ENCODE data around the gene PRKCZ.

The PRKCZ gene

GRCh38 chr1:2168090-2168489 lies 117.9 kb downstream of the PRKCZ start:
- H3K36me3 ChIP-seq (ENCODE audit: insufficient read depth, insufficient read length, low read length) = peaks cover 14% of the 10 kb centered on the region
- H3K9me3 ChIP-seq (ENCODE audit: insufficient read depth, low read length) = peaks cover 11% of the 10 kb centered on the region; the same call in 1 of the 2 replicates
- no peaks in the 10 kb centered on the region for H3K27me3 ChIP-seq (ENCODE audit: insufficient read depth, insufficient read length)
- H3K4me1 ChIP-seq (ENCODE audit: insufficient read depth, insufficient read length) = peaks cover 8% of the 10 kb centered on the region
- DNase-seq (ENCODE audit: low read depth, low spot score) = no peak
- H3K9ac ChIP-seq (ENCODE audit: insufficient read length, low read depth) = no peak overlapping the region
- TF ChIP-seq ZNF274 (IDR thresholded peaks at IDR 0.05; ENCODE audit: low read depth, low read length) = no peak
- TF ChIP-seq YY1 (IDR thresholded peaks at IDR 0.05; ENCODE audit: insufficient read depth, insufficient read length) = no peak
- no peak for TF ChIP-seq SUZ12 (IDR thresholded peaks at IDR 0.05; ENCODE audit: extremely low read depth, insufficient read depth, insufficient read length)
- no peak overlapping the region for H3K4me3 ChIP-seq (ENCODE audit: insufficient read length, low read depth)

- Histone ChIP-seq H3K9me3 (ENCODE audit: insufficient read depth, low read length) (peaks cover 8% of the 10 kb centered on the region; the same call in 1 of the 2 replicates), H3K9ac (ENCODE audit: insufficient read length, low read depth) (no peak overlapping the region), H3K4me1 (ENCODE audit: insufficient read depth, insufficient read length) (peaks cover 8% of the 10 kb centered on the region), H3K4me3 (ENCODE audit: insufficient read length, low read depth) (no peak overlapping the region), H3K36me3 (ENCODE audit: insufficient read depth, insufficient read length, low read length) (peaks cover 15% of the 10 kb centered on the region), H3K27me3 (ENCODE audit: insufficient read depth, insufficient read length) (no peaks in the 10 kb centered on the region)
- TF ChIP-seq SUZ12 (IDR thresholded peaks at IDR 0.05; ENCODE audit: extremely low read depth, insufficient read depth, insufficient read length) = no peak
- TF ChIP-seq YY1 (IDR thresholded peaks at IDR 0.05; ENCODE audit: insufficient read depth, insufficient read length) = no peak
- TF ChIP-seq ZNF274 (IDR thresholded peaks at IDR 0.05; ENCODE audit: low read depth, low read length) = no peak
- no peak for DNase-seq (ENCODE audit: low read depth, low spot score)
Measured at GRCh38 chr1:2168535-2168934, 118.3 kb downstream of the PRKCZ start.

GRCh38 chr1:2169200-2169836 lies 119.1 kb downstream of the PRKCZ start:
- no peak overlapping the region for H3K4me3 ChIP-seq (ENCODE audit: insufficient read length, low read depth)
- H3K4me1 ChIP-seq (ENCODE audit: insufficient read depth, insufficient read length) = peaks cover 8% of the 10 kb centered on the region
- TF ChIP-seq ZNF274 (IDR thresholded peaks at IDR 0.05; ENCODE audit: low read depth, low read length) (no peak), YY1 (IDR thresholded peaks at IDR 0.05; ENCODE audit: insufficient read depth, insufficient read length) (no peak), SUZ12 (IDR thresholded peaks at IDR 0.05; ENCODE audit: extremely low read depth, insufficient read depth, insufficient read length) (no peak)
- H3K9ac ChIP-seq (ENCODE audit: insufficient read length, low read depth) = no peak overlapping the region
- no peak for DNase-seq (ENCODE audit: low read depth, low spot score)
- 0 out of 2 replicates have a peak, but pooled peaks cover under 1% of the 10 kb centered on the region for H3K9me3 ChIP-seq (ENCODE audit: insufficient read depth, low read length)
- no peaks in the 10 kb centered on the region for H3K27me3 ChIP-seq (ENCODE audit: insufficient read depth, insufficient read length)
- peaks cover 18% of the 10 kb centered on the region for H3K36me3 ChIP-seq (ENCODE audit: insufficient read depth, insufficient read length, low read length)

GRCh38 chr1:2170211-2170610 lies 120.0 kb downstream of the PRKCZ start:
- H3K4me3 ChIP-seq (ENCODE audit: insufficient read length, low read depth) = no peak overlapping the region
- H3K36me3 ChIP-seq (ENCODE audit: insufficient read depth, insufficient read length, low read length) = peaks cover 24% of the 10 kb centered on the region
- no peak for DNase-seq (ENCODE audit: low read depth, low spot score)
- no peak overlapping the region for H3K9ac ChIP-seq (ENCODE audit: insufficient read length, low read depth)
- no peaks in the 10 kb centered on the region for H3K9me3 ChIP-seq (ENCODE audit: insufficient read depth, low read length)
- no peaks in the 10 kb centered on the region for H3K27me3 ChIP-seq (ENCODE audit: insufficient read depth, insufficient read length)
- TF ChIP-seq YY1 (IDR thresholded peaks at IDR 0.05; ENCODE audit: insufficient read depth, insufficient read length) (no peak), SUZ12 (IDR thresholded peaks at IDR 0.05; ENCODE audit: extremely low read depth, insufficient read depth, insufficient read length) (no peak), ZNF274 (IDR thresholded peaks at IDR 0.05; ENCODE audit: low read depth, low read length) (no peak)
- H3K4me1 ChIP-seq (ENCODE audit: insufficient read depth, insufficient read length) = peaks cover 7% of the 10 kb centered on the region

- TF ChIP-seq YY1 (IDR thresholded peaks at IDR 0.05; ENCODE audit: insufficient read depth, insufficient read length) (no peak), SUZ12 (IDR thresholded peaks at IDR 0.05; ENCODE audit: extremely low read depth, insufficient read depth, insufficient read length) (no peak), ZNF274 (IDR thresholded peaks at IDR 0.05; ENCODE audit: low read depth, low read length) (no peak)
- Histone ChIP-seq H3K9me3 (ENCODE audit: insufficient read depth, low read length) (no peaks in the 10 kb centered on the region), H3K27me3 (ENCODE audit: insufficient read depth, insufficient read length) (no peaks in the 10 kb centered on the region), H3K4me3 (ENCODE audit: insufficient read length, low read depth) (no peak overlapping the region), H3K4me1 (ENCODE audit: insufficient read depth, insufficient read length) (peaks cover 2% of the 10 kb centered on the region), H3K36me3 (ENCODE audit: insufficient read depth, insufficient read length, low read length) (peaks cover 31% of the 10 kb centered on the region), H3K9ac (ENCODE audit: insufficient read length, low read depth) (no peak overlapping the region)
- DNase-seq (ENCODE audit: low read depth, low spot score) = no peak
Measured at GRCh38 chr1:2172012-2172411, 121.8 kb downstream of the PRKCZ start.

GRCh38 chr1:2172551-2173146 lies 122.4 kb downstream of the PRKCZ start:
- Histone ChIP-seq H3K27me3 (ENCODE audit: insufficient read depth, insufficient read length) (no peaks in the 10 kb centered on the region), H3K36me3 (ENCODE audit: insufficient read depth, insufficient read length, low read length) (peaks cover 31% of the 10 kb centered on the region), H3K4me1 (ENCODE audit: insufficient read depth, insufficient read length) (peaks cover 2% of the 10 kb centered on the region), H3K9me3 (ENCODE audit: insufficient read depth, low read length) (no peaks in the 10 kb centered on the region), H3K4me3 (ENCODE audit: insufficient read length, low read depth) (no peak overlapping the region), H3K9ac (ENCODE audit: insufficient read length, low read depth) (no peak overlapping the region)
- DNase-seq (ENCODE audit: low read depth, low spot score) = no peak
- TF ChIP-seq SUZ12 (IDR thresholded peaks at IDR 0.05; ENCODE audit: extremely low read depth, insufficient read depth, insufficient read length) = no peak

- Histone ChIP-seq H3K27me3 (ENCODE audit: insufficient read depth, insufficient read length) (no peaks in the 10 kb centered on the region), H3K9ac (ENCODE audit: insufficient read length, low read depth) (no peak overlapping the region), H3K9me3 (ENCODE audit: insufficient read depth, low read length) (no peaks in the 10 kb centered on the region), H3K36me3 (ENCODE audit: insufficient read depth, insufficient read length, low read length) (peaks cover 31% of the 10 kb centered on the region), H3K4me3 (ENCODE audit: insufficient read length, low read depth) (no peak overlapping the region), H3K4me1 (ENCODE audit: insufficient read depth, insufficient read length) (peaks cover 2% of the 10 kb centered on the region)
- TF ChIP-seq YY1 (IDR thresholded peaks at IDR 0.05; ENCODE audit: insufficient read depth, insufficient read length) (no peak), ZNF274 (IDR thresholded peaks at IDR 0.05; ENCODE audit: low read depth, low read length) (no peak), SUZ12 (IDR thresholded peaks at IDR 0.05; ENCODE audit: extremely low read depth, insufficient read depth, insufficient read length) (no peak)
- no peak for DNase-seq (ENCODE audit: low read depth, low spot score)
Measured at GRCh38 chr1:2173546-2174347, 123.5 kb downstream of the PRKCZ start.

All from NT2/D1 (cell line).